ENCODE measurements around the gene AMBP.

AMBP gene

DNA sequence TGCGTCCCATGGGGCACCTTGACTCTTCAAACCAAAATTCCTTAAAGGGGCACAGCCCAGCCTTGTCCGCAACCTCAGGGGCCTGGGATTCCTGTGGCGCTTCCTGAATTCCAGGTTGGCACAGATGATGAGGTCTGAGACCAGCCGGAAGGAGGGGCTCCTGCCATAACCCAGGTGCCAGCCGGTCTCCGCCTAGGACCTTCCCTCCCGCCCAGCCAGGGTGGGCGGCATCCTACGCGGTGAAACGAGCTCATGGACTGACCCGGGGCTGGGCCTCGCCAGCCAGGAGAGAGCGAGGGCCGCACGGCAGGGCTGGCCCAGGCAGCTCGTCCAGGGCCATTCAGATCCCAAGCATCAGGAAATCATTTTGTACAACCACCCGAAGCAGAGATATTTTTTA lies 23.0 kb downstream of the AMBP start:
- Histone ChIP-seq H3K9me3 (replicated peaks; ENCODE audit: insufficient read depth, low read length) (no peaks in the 10 kb centered on the region), H3K4me3 (ENCODE audit: low read length) (no peak overlapping the region), H2AFZ (ENCODE audit: low read length) (no peak overlapping the region), H3K27ac (ENCODE audit: low read length) (no peak overlapping the region), H4K20me1 (ENCODE audit: insufficient read depth, low read length) (no peaks in the 10 kb centered on the region), H3F3A (ENCODE audit: insufficient read depth, low read length) (no peaks in the 10 kb centered on the region), H3K4me2 (ENCODE audit: low read depth, low read length) (no peak overlapping the region), H3K27me3 (replicated peaks; ENCODE audit: insufficient read depth, low read length) (no peaks in the 10 kb centered on the region), H3K4me1 (ENCODE audit: low read length) (no peaks in the 10 kb centered on the region), H3K9me2 (replicated peaks; ENCODE audit: insufficient read depth, low read length) (no peaks in the 10 kb centered on the region), H3K79me2 (ENCODE audit: low read length) (no peaks in the 10 kb centered on the region), H3K36me3 (replicated peaks; ENCODE audit: insufficient read depth, low read length) (no peaks in the 10 kb centered on the region), H3K9ac (ENCODE audit: low read length) (no peak overlapping the region)
- no peak for DNase-seq
- no peak for TF ChIP-seq CTCF (IDR thresholded peaks at IDR 0.05; ENCODE audit: low read length)
- TF ChIP-seq EZH2 (optimal IDR thresholded peaks at IDR 0.05; ENCODE audit: low read depth, low read length), result no peak
- TF ChIP-seq EZH2phosphoT487 (IDR thresholded peaks at IDR 0.05; ENCODE audit: low read length), result no peak

DNA sequence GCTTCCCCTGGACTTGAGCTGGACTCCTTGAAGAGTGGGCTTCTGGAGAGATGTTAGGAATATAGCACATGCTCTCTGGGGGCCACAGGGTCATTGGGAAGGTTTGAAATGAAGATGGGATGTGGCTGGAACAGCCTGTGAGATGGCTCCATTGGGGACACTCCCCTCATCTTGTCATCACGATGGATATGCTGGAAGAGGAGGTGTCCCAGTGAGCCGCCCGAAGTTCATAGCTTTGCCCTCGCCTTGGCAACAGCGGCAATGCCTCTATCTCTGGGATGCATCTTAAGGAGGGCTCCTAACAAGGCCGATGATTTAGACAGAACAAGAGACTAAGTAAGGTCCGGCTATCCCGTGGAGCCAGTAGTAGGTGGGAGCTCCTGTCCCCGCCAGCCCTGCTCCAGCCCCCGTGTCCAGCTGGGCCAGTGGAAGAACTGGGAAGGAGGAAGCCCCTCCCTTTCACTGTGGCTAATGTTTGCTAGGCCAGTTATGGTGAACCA lies 23.9 kb downstream of the AMBP start:
- Histone ChIP-seq H3K9me3 (replicated peaks; ENCODE audit: insufficient read depth, low read length) (no peaks in the 10 kb centered on the region), H3K27me3 (replicated peaks; ENCODE audit: insufficient read depth, low read length) (no peaks in the 10 kb centered on the region), H3K4me1 (ENCODE audit: low read length) (no peaks in the 10 kb centered on the region), H3F3A (ENCODE audit: insufficient read depth, low read length) (no peaks in the 10 kb centered on the region), H3K9ac (ENCODE audit: low read length) (no peak overlapping the region), H4K20me1 (ENCODE audit: insufficient read depth, low read length) (no peaks in the 10 kb centered on the region), H3K79me2 (ENCODE audit: low read length) (no peaks in the 10 kb centered on the region), H3K27ac (ENCODE audit: low read length) (no peak overlapping the region), H2AFZ (ENCODE audit: low read length) (no peak overlapping the region), H3K4me3 (ENCODE audit: low read length) (no peak overlapping the region), H3K4me2 (ENCODE audit: low read depth, low read length) (no peak overlapping the region), H3K36me3 (replicated peaks; ENCODE audit: insufficient read depth, low read length) (no peaks in the 10 kb centered on the region), H3K9me2 (replicated peaks; ENCODE audit: insufficient read depth, low read length) (no peaks in the 10 kb centered on the region)
- no peak for TF ChIP-seq EZH2phosphoT487 (IDR thresholded peaks at IDR 0.05; ENCODE audit: low read length)
- TF ChIP-seq CTCF (IDR thresholded peaks at IDR 0.05; ENCODE audit: low read length), result no peak
- no peak for DNase-seq

GRCh38 chr9:114053246-114054005 lies 24.7 kb downstream of the AMBP start:
- no peaks in the 10 kb centered on the region for H3K9me3 ChIP-seq (replicated peaks; ENCODE audit: insufficient read depth, low read length)
- H3K9ac ChIP-seq (ENCODE audit: low read length), result no peak overlapping the region
- H3K79me2 ChIP-seq (ENCODE audit: low read length), result no peaks in the 10 kb centered on the region
- no peak overlapping the region for H3K27ac ChIP-seq (ENCODE audit: low read length)
- H3K4me2 ChIP-seq (ENCODE audit: low read depth, low read length), result no peak overlapping the region
- H3K4me1 ChIP-seq (ENCODE audit: low read length), result no peaks in the 10 kb centered on the region
- TF ChIP-seq EZH2phosphoT487 (IDR thresholded peaks at IDR 0.05; ENCODE audit: low read length) (no peak), EZH2 (optimal IDR thresholded peaks at IDR 0.05; ENCODE audit: low read depth, low read length) (no peak), CTCF (IDR thresholded peaks at IDR 0.05; ENCODE audit: low read length) (no peak)
- H3K9me2 ChIP-seq (replicated peaks; ENCODE audit: insufficient read depth, low read length), result no peaks in the 10 kb centered on the region
- no peak overlapping the region for H3K4me3 ChIP-seq (ENCODE audit: low read length)
- H4K20me1 ChIP-seq (ENCODE audit: insufficient read depth, low read length), result no peaks in the 10 kb centered on the region
- H3K27me3 ChIP-seq (replicated peaks; ENCODE audit: insufficient read depth, low read length), result no peaks in the 10 kb centered on the region
- H3F3A ChIP-seq (ENCODE audit: insufficient read depth, low read length), result no peaks in the 10 kb centered on the region
- H3K36me3 ChIP-seq (replicated peaks; ENCODE audit: insufficient read depth, low read length), result no peaks in the 10 kb centered on the region
- no peak for DNase-seq
- no peak overlapping the region for H2AFZ ChIP-seq (ENCODE audit: low read length)

Measured in MM.1S (cell line).